ENCODE measurements around the gene MPZL1. TPM values are rescaled to one million over a fixed set of nuclear protein-coding genes. Genes with fewer than 3 reads are reported as not detected.

MPZL1 gene
- total and polyA plus RNA-seq, 9 donors: 60.6 to 112 (median 75.4) TPM

DNA sequence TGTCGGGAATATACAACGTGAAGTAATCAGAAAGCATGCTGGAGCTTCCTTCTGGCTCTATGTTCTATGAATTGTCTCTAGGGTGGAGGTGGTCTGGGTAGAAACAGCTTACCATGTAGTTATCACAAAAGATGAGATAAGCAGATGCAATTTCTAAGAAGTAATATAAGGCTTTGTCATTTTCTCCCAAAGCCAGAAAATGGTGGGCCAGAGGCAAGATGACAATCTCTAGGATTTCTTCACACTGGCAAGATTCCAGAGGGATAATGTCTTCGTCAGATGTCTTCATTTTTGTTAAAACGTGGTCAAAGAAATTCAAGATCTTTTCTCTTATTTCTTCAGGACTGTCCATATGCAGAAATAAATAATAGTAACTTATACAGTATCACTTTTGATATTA lies 114.4 kb downstream of the MPZL1 start:
- Histone ChIP-seq H3K9me3 (replicated peaks; ENCODE audit: control insufficient read depth, low read depth, low read length) (no peaks in the 10 kb centered on the region), H3K4me1 (ENCODE audit: control insufficient read depth, insufficient read depth, low read length) (no peaks in the 10 kb centered on the region), H3K27me3 (ENCODE audit: control insufficient read depth, insufficient read depth, low read length) (no peaks in the 10 kb centered on the region), H3K27ac (ENCODE audit: low read length) (no peak overlapping the region), H3K36me3 (ENCODE audit: control insufficient read depth, insufficient read depth, low read length) (no peaks in the 10 kb centered on the region), H3K4me3 (ENCODE audit: low read length) (no peak overlapping the region)
- DNase-seq: peak; percentile 20
- WGBS (ENCODE audit: insufficient coverage): no CpG with 5 or more reads among the region's 4 CpGs

GRCh38 chr1:167837326-167837725 lies 115.5 kb downstream of the MPZL1 start:
- DNase-seq: no peak
- H3K27ac ChIP-seq (ENCODE audit: low read length): no peak overlapping the region
- no peaks in the 10 kb centered on the region for H3K27me3 ChIP-seq (ENCODE audit: control insufficient read depth, insufficient read depth, low read length)
- no peak overlapping the region for H3K4me3 ChIP-seq (ENCODE audit: low read length)
- no peaks in the 10 kb centered on the region for H3K4me1 ChIP-seq (ENCODE audit: control insufficient read depth, insufficient read depth, low read length)
- H3K9me3 ChIP-seq (replicated peaks; ENCODE audit: control insufficient read depth, low read depth, low read length): no peaks in the 10 kb centered on the region
- no peaks in the 10 kb centered on the region for H3K36me3 ChIP-seq (ENCODE audit: control insufficient read depth, insufficient read depth, low read length)
- whole genome bisulfite sequencing (ENCODE audit: insufficient coverage): no CpG with 5 or more reads among the region's 2 CpGs

DNA sequence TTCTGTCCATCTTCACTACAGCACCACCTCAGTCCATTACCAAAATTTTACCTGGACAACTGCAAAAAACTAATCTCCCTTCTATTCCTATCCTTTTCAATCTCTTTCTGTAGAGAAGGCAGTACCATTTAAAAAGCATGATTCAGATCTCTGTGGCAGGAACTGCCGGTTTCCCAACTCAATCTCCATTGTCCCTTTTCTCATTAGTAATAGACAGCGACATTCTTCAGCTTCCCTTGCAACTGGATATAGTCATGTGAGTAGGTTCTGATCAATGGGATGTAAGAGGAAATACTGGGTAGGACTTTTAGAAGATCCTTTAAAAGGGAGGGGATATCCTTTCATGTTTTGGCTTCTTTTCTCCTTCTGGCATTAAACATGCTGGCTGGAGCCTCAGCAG lies 117.2 kb downstream of the MPZL1 start:
- Histone ChIP-seq H3K27ac (ENCODE audit: low read length) (no peak overlapping the region), H3K4me1 (ENCODE audit: control insufficient read depth, insufficient read depth, low read length) (no peaks in the 10 kb centered on the region), H3K9me3 (replicated peaks; ENCODE audit: control insufficient read depth, low read depth, low read length) (no peaks in the 10 kb centered on the region), H3K36me3 (ENCODE audit: control insufficient read depth, insufficient read depth, low read length) (no peaks in the 10 kb centered on the region), H3K27me3 (ENCODE audit: control insufficient read depth, insufficient read depth, low read length) (no peaks in the 10 kb centered on the region), H3K4me3 (ENCODE audit: low read length) (no peak overlapping the region)
- DNase-seq: no peak
- WGBS (ENCODE audit: insufficient coverage): no CpG with 5 or more reads among the region's 2 CpGs

Other genes starting within 250 kb of the MPZL1 start
- gene CD247, start 203.5 kb upstream of the MPZL1 start, total RNA-seq: 0.31 TPM
- 1 to 10 TPM in 1 of 8 donors, under 1 TPM in 7; 0.20 to 1.5 (median 0.45) TPM for gene CD247, start 203.5 kb upstream of the MPZL1 start, polyA plus RNA-seq (ENCODE audit: insufficient read depth in 1 of 8, insufficient read length in 8 of 8, low replicate concordance in 1 of 8)
- gene CREG1, start 168.2 kb upstream of the MPZL1 start, total RNA-seq: 29.1 TPM
- 10 to 100 TPM; 25.0 to 45.7 (median 33.6) TPM for gene CREG1, start 168.2 kb upstream of the MPZL1 start, polyA plus RNA-seq (ENCODE audit: insufficient read depth in 1 of 8, insufficient read length in 8 of 8, low replicate concordance in 1 of 8)
- gene RCSD1, start 91.8 kb upstream of the MPZL1 start, total RNA-seq: 40.8 TPM
- gene RCSD1, start 91.8 kb upstream of the MPZL1 start, polyA plus RNA-seq (ENCODE audit: insufficient read depth in 1 of 8, insufficient read length in 8 of 8, low replicate concordance in 1 of 8): 10 to 100 TPM; 31.4 to 60.6 (median 42.0) TPM
- gene ADCY10, start 192.2 kb downstream of the MPZL1 start, total RNA-seq: 0.18 TPM
- under 1 TPM; 0.03 to 0.21 (median 0.08) TPM for gene ADCY10, start 192.2 kb downstream of the MPZL1 start, polyA plus RNA-seq (ENCODE audit: insufficient read depth in 1 of 8, insufficient read length in 8 of 8, low replicate concordance in 1 of 8)
- 91.0 TPM for gene DCAF6, start 214.7 kb downstream of the MPZL1 start, total RNA-seq
- 100 to 1,000 TPM in 7 of 8 donors, 10 to 100 TPM in 1; 95.6 to 130 (median 110) TPM for gene DCAF6, start 214.7 kb downstream of the MPZL1 start, polyA plus RNA-seq (ENCODE audit: insufficient read depth in 1 of 8, insufficient read length in 8 of 8, low replicate concordance in 1 of 8)
- 78.0 TPM for gene MPC2, start 215.1 kb downstream of the MPZL1 start, total RNA-seq
- gene MPC2, start 215.1 kb downstream of the MPZL1 start, polyA plus RNA-seq (ENCODE audit: insufficient read depth in 1 of 8, insufficient read length in 8 of 8, low replicate concordance in 1 of 8): 10 to 100 TPM; 63.0 to 74.6 (median 67.6) TPM